HS-5 (cell line): ENCODE data around the gene NKX1-1.

Source experiments
- DNase-seq: peaks from one replicate; pipeline ENCODE4 v3.0.0-alpha.2; 2012; ENCODE audit warnings: low read depth

NKX1-1 gene

GRCh38 chr4:1385373-1386340, 20.6 kb downstream of the NKX1-1 start:
- DNase-seq = no peak

DNA sequence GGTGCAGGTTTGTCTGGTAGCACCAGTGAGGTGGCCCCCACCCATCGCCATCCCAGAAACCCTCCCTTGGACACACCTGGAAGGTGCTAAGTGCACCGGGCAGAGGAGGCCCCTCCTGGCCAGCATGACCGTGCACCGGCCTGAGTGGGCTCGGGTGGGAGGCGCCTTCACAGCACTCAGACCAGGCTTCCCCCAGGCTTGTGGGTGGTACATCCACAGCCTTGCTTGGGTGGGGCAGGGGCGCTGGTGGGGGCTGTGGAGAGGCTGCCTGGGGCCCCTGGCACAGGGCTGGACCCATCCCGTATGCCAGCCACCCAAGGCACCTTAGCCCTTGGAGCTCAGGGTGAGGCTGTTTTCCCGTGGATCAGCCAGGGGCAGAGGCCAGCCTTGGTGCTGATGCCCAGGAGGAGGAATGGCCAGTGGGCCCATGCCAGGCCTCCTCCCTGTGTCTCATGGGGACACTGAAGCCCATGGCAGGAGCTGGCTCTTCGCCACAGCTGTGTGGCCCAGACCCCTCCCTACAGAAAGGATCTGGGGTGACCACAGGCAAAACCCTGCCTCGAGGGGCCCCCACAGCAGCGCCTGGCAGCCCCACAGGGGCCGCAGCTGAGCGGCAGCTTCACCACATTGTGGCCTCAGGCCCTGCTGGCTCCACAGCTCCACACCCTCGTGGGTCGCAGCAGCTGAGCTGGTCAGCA, 21.4 kb downstream of the NKX1-1 start:
- DNase-seq = no peak

- no peak for DNase-seq
These were observed 22.3 kb downstream of the NKX1-1 start for GRCh38 chr4:1383728-1384591.

DNA sequence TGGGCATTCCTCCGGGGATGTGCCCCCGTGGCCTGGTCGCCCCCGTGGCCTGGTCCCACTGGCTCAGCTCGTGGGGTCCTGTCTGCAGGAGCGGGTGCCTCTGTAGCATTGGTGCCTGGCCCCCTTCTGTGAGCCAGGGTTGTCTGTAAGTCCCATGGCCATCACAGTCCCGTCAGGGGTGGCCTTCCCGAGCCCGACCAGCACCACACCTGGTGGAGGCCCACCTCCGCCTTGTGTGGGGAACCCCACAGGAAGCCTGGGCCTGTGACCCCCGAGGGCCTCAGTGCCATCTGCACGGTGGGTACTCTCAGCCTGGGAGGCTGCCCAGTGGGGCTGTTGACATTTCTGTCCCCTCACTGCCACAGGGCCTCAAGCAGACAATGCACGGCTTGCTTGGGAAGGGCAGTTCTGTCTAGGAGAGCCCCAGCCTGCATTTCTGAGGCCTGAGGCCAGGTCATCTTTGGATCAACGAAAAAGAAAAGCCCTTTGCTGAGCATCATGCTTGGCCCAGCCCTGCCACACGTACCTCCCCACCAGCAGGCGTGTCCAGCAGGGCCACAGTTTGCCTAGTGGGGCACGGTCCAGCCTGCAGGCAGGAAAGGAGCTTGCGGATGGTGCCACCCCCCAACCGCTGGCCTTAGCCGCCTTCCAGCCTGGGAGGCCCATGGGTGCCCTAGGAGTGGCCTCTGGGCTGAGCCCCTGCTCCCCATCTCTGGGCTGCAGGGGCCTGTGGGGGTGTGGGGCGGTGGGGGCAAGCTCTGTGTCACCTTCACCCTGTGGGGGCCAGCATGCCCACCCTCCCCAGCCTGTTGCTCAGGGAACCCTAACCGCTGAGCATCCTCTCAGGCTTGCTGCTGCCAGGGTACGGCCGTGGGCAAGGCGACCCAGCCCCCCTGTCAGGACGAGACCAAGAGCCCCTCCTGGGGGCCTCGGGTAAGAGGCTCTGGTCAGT, 23.2 kb downstream of the NKX1-1 start:
- DNase-seq = no peak

DNA sequence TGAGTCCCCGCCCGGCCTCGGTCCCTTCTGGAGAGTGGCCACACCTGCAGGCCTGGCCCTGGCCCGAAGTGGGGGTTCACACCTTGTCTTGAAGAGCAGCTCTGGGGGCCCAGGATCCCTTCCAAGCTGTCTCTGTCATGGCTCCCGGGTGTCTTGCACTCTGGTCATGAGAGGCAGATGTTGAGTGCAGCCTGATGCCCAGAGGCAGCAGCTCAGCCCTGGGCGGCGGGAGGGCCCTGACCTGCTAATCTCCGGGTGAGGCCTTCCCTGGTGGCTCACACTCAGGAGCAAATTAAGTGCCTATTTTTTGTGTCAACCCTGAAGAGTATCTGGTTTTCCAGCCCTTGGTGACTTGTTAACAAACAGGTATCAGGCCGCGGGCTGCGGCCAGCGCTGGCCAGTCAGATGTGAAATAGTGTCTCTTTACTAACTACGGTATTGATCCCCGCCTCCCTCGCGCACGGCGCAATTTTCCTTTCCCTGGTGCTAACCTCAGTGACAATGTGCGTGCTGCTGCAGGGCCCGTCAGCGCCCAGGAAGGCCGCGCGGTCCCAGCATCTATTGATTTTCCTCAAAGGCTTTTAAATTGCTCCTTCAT, 24.2 kb downstream of the NKX1-1 start:
- no peak for DNase-seq

DNA sequence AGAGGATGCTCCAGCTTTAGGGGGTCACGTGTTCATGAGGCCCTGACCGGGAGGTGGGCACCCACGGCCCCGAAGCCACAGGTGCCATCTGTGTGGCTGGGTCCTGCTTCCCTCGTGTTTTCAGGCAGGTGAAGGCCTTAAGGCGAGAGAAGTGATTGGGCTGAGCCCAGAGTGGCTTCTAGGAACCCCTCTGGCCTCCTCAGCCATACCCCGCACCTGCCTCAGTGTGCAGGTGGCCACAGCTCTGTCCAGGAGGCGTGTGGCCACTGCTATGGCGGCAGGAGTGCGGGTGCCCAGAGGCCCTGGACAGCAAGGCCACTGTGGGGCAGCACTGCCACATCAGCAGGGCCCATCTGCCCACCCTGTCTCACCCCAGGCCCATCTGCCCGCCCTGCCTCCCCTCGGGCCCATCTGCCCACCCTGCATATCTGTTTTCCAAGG, 25.0 kb downstream of the NKX1-1 start:
- DNase-seq = no peak

DNA sequence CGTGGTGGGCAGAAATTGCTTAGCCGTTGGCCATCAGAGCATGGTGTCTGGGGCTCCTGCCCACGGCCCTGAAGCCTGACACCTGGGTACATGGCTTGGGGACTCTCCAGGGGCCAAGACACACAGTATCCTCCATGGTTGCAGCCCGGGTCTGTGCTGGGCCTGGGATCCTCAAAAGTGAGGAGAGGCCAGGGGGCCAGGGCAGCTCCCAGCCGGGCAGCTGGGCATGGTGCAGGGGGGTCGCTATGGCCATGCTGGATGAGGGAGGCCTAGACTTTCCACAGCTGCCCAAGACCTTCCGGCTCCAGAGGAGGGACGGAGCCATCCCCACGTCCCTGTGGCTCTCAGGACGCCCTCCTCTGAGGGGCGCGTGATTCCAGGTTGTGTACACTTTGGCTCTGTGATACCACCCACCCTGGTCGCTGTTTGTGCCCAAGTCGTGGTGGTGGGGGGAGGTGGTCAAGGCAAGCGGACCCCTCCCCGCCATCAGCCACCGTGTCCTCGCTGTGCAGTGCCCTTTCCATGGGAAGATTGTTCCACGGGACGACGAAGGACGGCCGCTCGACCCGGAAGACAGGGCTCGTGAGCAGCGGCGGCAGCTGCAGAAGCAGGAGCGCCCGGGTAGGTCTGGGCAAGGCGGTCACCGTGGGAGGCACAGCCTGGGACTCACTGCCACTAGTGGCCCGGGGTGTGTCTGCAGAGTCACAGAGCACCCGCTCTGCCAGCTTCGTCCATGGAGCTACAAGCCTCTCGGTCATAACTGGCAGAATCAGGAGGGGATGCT, 25.7 kb downstream of the NKX1-1 start:
- no peak for DNase-seq

DNA sequence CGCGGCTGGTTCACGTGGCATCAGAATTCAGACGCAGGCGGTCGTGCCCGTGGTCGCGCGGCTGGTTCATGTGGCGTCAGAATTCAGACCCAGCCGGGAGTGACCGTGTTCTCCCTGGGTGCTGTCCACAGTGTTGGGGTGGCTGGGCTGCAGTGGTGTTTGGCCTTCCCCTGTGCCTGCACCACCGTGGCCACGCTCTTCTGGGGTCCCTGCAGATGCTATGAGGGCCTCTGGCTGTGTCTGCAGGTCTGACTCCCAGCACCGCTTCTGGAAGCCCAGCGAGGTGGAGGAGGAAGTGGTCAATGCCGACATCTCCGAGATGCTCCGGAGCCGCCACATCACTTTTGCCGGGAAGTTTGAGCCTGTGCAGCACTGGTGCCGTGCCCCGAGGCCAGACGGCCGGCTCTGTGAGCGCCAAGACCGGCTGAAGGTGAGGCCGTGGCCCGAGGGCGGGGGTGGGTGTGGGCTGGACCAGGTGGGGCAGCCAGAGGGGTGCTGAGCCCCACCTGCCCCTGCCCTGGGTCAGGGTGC, 26.4 kb downstream of the NKX1-1 start:
- DNase-seq = no peak

GRCh38 chr4:1379351-1379781, 26.9 kb downstream of the NKX1-1 start:
- no peak for DNase-seq

- DNase-seq = no peak
These were observed 27.5 kb downstream of the NKX1-1 start for GRCh38 chr4:1378559-1379231.

DNA sequence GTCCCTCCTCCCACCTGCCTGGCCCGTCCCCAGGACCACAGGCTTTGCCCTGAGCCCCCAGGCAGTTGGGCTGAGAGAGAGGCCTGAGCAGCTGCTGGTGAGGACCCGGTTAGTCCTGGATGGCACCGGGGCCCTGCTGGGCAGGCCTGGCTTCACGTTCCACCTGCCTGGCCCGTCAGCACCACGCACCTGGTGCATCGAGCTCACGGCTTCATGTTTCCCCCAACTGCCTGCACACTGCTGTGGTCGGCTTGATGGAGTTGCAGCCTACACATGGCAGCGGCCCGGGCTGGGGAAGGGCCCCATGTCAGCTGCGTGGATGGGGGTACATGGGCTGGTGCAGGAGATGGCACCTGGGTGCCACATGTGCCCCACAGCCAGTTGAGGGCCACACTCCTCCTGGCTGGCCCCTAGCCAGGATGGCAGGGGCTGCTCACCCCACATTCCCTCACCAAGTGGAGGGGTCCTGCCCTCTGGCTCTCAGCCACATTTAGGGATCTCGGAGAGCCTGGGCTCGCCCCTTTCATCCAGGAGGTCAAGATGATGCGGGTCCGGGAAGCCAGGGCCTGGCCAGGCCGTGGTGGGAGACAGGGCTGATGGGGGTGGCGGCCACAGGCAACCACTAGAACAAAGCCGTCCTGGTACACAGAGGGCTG, 28.5 kb downstream of the NKX1-1 start:
- no peak for DNase-seq

GRCh38 chr4:1376841-1377605, 29.2 kb downstream of the NKX1-1 start:
- no peak for DNase-seq

DNA sequence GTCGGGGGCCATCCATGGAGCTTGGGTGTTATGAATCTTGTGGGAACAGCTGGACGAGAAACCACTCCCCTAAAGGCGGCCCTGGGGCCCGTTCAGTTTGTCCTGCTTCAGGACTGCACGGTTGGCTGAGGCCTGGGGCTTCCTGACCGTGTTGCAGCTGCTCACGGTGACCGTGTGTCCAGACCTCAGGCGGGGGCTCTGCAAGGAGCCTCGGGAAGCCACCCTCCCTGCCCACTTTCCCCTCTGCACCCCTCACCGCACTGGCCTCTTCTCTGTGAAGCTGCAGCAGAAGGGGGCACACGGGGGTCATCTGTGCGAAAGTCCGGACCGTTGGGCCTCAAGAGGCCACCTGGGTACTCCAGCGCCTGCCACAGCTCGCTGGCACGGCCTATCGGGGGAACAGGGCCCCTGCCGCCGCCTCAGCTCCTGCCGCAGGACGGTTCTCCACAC, 29.8 kb downstream of the NKX1-1 start:
- no peak for DNase-seq

DNA sequence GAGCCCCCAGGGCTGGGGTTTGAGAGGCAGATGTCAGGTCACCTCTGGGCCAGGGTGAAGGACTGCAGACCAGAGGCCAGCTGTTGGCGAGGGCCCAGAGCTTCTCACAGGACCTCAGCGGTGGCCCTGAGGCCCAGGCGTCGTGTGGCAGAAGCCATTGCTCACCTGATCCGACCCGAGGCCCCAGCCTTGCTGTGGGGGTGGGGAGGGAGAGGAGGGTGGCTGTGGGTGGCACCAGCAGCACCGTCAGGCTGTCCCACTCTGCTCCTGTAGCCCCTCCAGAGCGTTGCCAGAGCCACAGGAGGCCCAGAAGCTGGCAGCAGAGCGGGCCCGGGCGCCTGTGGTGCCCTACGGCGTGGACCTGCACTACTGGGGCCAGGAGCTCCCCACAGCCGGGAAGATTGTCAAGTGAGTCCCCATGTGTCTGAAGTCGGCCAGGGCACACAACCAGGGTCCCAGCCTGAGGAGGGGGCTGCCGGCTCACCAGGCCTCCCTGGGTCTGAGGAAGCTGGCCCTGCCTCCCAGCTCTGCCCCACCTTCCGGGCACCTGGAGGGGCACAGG, 30.4 kb downstream of the NKX1-1 start:
- DNase-seq = no peak

DNA sequence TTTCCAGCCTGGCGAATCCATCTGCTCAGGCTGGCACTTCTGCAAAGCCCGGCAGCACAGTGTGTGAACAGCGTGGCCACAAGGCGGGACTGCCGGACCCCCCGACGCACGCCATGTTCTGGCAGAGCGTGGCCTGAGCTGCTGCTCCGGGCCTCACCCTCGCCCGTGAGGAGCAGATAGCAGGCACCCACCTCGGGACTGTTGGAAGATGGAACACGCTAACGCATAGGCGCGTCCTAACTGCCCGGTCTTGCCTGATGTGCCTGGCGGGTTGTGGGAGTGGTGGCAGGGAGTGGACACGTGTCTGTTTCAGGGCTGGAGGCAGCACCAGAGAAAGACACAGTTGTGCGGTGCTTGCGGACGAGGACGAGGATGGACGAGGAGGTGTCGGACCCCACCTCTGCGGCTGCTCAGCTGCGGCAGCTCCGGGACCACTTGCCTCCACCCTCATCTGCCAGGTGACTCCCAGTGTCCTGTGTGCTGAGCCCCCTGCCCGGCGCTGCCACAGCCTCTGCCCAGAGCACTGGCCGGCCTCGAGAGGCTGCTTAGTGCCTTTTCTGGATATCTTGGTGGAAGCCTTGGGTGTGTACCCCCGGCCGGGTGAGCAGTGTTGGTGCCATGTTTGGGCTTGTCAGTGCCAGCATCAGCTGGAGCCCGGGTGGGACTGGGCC, 31.1 kb downstream of the NKX1-1 start:
- no peak for DNase-seq

GRCh38 chr4:1374706-1375045, 31.6 kb downstream of the NKX1-1 start:
- no peak for DNase-seq
